HCT116 (cell line): Measurements from ENCODE around the gene CNTNAP2. TPM values are rescaled to one million over a fixed set of nuclear protein-coding genes. Genes with fewer than 3 reads are reported as not detected.

ENCODE experiments used
- ATAC-seq: fragments of 200-7000 bp; cut with Tn5 transposase; 2 replicates; pipeline ENCODE4 v1.9.1; 2020; ENCODE audit warnings: mild to moderate bottlenecking, moderate library complexity
- BruUV-seq: library from RNA; stranded (reverse); fragments of 400-500 nt; replicated peaks from 2 replicates; lab custom pipeline; 2021; lab: Mats Ljungman, UMichigan
- CTCF ChIA-PET: fragments of 300-600 bp; sonication (Branson Sonifier 250); formaldehyde crosslinking; loops from one replicate; lab custom pipeline; 2021; ENCODE audit warnings: antibody characterized with exemption; lab: Charles Lee
- POLR2A ChIA-PET: fragments of 300-600, 350-600 bp; sonication (Branson Sonifier 250); formaldehyde crosslinking; loops from one replicate; lab custom pipeline; 2021; ENCODE audit warnings: antibody characterized with exemption; lab: Charles Lee
- RAD21 ChIA-PET, 2 experiments: fragments of 300-600 bp; sonication (Branson Sonifier 250); formaldehyde crosslinking; loops; one replicate each; lab custom pipeline; 2023; ENCODE audit warnings: low total read pairs in 2 of 2; ENCODE audit not compliant: uncharacterized antibody in 2 of 2, unreplicated experiment in 2 of 2, low non-redundant PET in 1 of 2; lab: Charles Lee
- DNase-seq: peaks from one replicate; pipeline ENCODE4 v3.0.0-alpha.2; 2010; ENCODE audit warnings: low read depth, low spot score
- H2AFZ ChIP-seq: fragments of 200-600 bp; shearing (Covaris generic), sonication (generic); 2 replicates; pipeline ENCODE4 v1.6.1; 2017; ENCODE audit warnings: low read depth, mixed run types, mixed read lengths, antibody characterized with exemption, low read length; ENCODE audit not compliant: poor library complexity, severe bottlenecking
- H3K27ac ChIP-seq: 2 replicates; pipeline ENCODE4 v1.5.1; 2012; ENCODE audit warnings: low read depth, low read length
- H3K27me3 ChIP-seq: fragments of 200-600 bp; sonication (generic); 2 replicates; pipeline ENCODE4 v1.6.1; 2016; ENCODE audit warnings: mixed run types, low read length, mixed read lengths; ENCODE audit not compliant: insufficient read depth
- H3K36me3 ChIP-seq, 2 experiments: fragments of 200-500 bp in 1 of 2; fragments of 200-600 bp in 1 of 2; sonication (Bioruptor generic) in 1 of 2; sonication (generic) in 1 of 2; 2 replicates each; pipeline versions ENCODE4 v1.5.1 to v1.6.1; 2014 to 2016; ENCODE audit warnings: low read length in 2 of 2, inconsistent platforms in 1 of 2, mixed read lengths in 1 of 2, mixed run types in 1 of 2; ENCODE audit not compliant: insufficient read depth in 2 of 2, control insufficient read depth in 1 of 2
- H3K4me1 ChIP-seq, 2 experiments: fragments of 200-600 bp in 1 of 2; sonication (generic) in 1 of 2; 2 replicates each; pipeline versions ENCODE4 v1.5.1 to v1.6.1; 2012 to 2017; ENCODE audit warnings: low read length in 2 of 2, inconsistent platforms in 1 of 2, mild to moderate bottlenecking in 1 of 2, mixed read lengths in 1 of 2, mixed run types in 1 of 2, moderate library complexity in 1 of 2; ENCODE audit not compliant: insufficient read depth in 2 of 2, control insufficient read depth in 1 of 2
- H3K4me2 ChIP-seq: fragments of 200-600 bp; sonication (generic); 2 replicates; pipeline ENCODE4 v1.6.1; 2017; ENCODE audit warnings: mixed run types, low read length, mixed read lengths
- H3K4me3 ChIP-seq, 2 experiments: fragments of 200-600 bp in 1 of 2; sonication (generic) in 1 of 2; replicated peaks in 1 of 2; 2 replicates each; pipeline ENCODE4 v1.5.1; 2011 to 2016; ENCODE audit warnings: low read length in 2 of 2, control low read depth in 1 of 2, low read depth in 1 of 2, mild to moderate bottlenecking in 1 of 2, mixed read lengths in 1 of 2, mixed run types in 1 of 2
- H3K79me2 ChIP-seq: fragments of 200-600 bp; sonication (generic); 2 replicates; pipeline ENCODE4 v1.6.1; 2017; ENCODE audit warnings: mild to moderate bottlenecking, mixed run types, low read length, moderate library complexity, mixed read lengths; ENCODE audit not compliant: insufficient read depth
- H3K9ac ChIP-seq: fragments of 200-600 bp; sonication (generic); 2 replicates; pipeline ENCODE4 v1.6.1; 2016; ENCODE audit warnings: low read length, mixed read lengths
- H3K9me2 ChIP-seq: fragments of 200-600 bp; sonication (generic), shearing (Covaris generic); 2 replicates; pipeline ENCODE4 v1.6.1; 2017; ENCODE audit warnings: mixed run types, mild to moderate bottlenecking, moderate library complexity; ENCODE audit not compliant: insufficient read depth
- H3K9me3 ChIP-seq, 2 experiments: fragments of 200-500 bp in 1 of 2; fragments of 200-600 bp in 1 of 2; sonication (Bioruptor generic) in 1 of 2; sonication (generic) in 1 of 2; 2 replicates each; pipeline ENCODE4 v1.6.1; 2014 to 2017; ENCODE audit warnings: low read length in 2 of 2, mixed read lengths in 2 of 2, inconsistent platforms in 1 of 2, low read depth in 1 of 2, mild to moderate bottlenecking in 1 of 2, mixed run types in 1 of 2, moderate library complexity in 1 of 2; ENCODE audit not compliant: control insufficient read depth in 1 of 2, insufficient read depth in 1 of 2
- H4K20me1 ChIP-seq: fragments of 200-600 bp; sonication (generic), shearing (Covaris generic); 2 replicates; pipeline ENCODE4 v1.6.1; 2017; ENCODE audit warnings: mixed run types, mild to moderate bottlenecking, moderate library complexity; ENCODE audit not compliant: insufficient read depth
- CBX3 ChIP-seq: IDR thresholded peaks from 2 replicates; pipeline ENCODE4 v1.6.1; 2012; ENCODE audit warnings: low read depth
- EGR1 ChIP-seq: IDR thresholded peaks from 2 replicates; pipeline ENCODE4 v1.6.1; 2012; ENCODE audit warnings: low read depth
- ELF1 ChIP-seq: IDR thresholded peaks from 2 replicates; pipeline ENCODE4 v1.6.1; 2012; ENCODE audit warnings: low read depth, borderline replicate concordance
- EZH2 ChIP-seq: fragments of 200-600 bp; sonication (generic); IDR thresholded peaks from 2 replicates; pipeline ENCODE4 v1.6.1; 2017; ENCODE audit warnings: antibody characterized with exemption, mixed run types
- EZH2phosphoT487 ChIP-seq: fragments of 200-600 bp; IDR thresholded peaks from 2 replicates; pipeline ENCODE4 v1.6.1; 2018; ENCODE audit warnings: antibody characterized with exemption, borderline replicate concordance
- JUND ChIP-seq: IDR thresholded peaks from 2 replicates; pipeline ENCODE4 v1.6.1; 2012
- MAX ChIP-seq: IDR thresholded peaks from 2 replicates; pipeline ENCODE4 v1.6.1; 2012
- POLR2A ChIP-seq: IDR thresholded peaks from 2 replicates; pipeline ENCODE4 v1.7.0; 2011; ENCODE audit warnings: borderline replicate concordance; ENCODE audit not compliant: insufficient read depth, insufficient read length; ENCODE audit errors: extremely low read depth
- POLR2AphosphoS5 ChIP-seq: IDR thresholded peaks from 2 replicates; pipeline ENCODE4 v1.6.1; 2011; ENCODE audit warnings: mild to moderate bottlenecking, low read depth, low read length, moderate library complexity
- RAD21 ChIP-seq: IDR thresholded peaks from 2 replicates; pipeline ENCODE4 v1.6.1; 2012; ENCODE audit warnings: low read depth, mild to moderate bottlenecking
- SIN3A ChIP-seq: IDR thresholded peaks from 2 replicates; pipeline ENCODE4 v1.6.1; 2012; ENCODE audit warnings: low read depth
- SP1 ChIP-seq: IDR thresholded peaks from 2 replicates; pipeline ENCODE4 v1.6.1; 2012; ENCODE audit warnings: low read depth
- SRF ChIP-seq: IDR thresholded peaks from 2 replicates; pipeline ENCODE4 v1.6.1; 2012; ENCODE audit warnings: low read depth
- TCF7L2 ChIP-seq: IDR thresholded peaks from 2 replicates; pipeline ENCODE4 v1.7.0; 2011; ENCODE audit warnings: borderline replicate concordance, inconsistent platforms; ENCODE audit not compliant: insufficient read depth, insufficient read length; ENCODE audit errors: extremely low read depth
- YY1 ChIP-seq: IDR thresholded peaks from 2 replicates; pipeline ENCODE4 v1.6.1; 2011; ENCODE audit warnings: low read length, low read depth, moderate library complexity, mild to moderate bottlenecking; ENCODE audit not compliant: insufficient replicate concordance; ENCODE audit errors: extremely low read depth
- ZFX ChIP-seq: fragments of 450-650 bp; IDR thresholded peaks from 2 replicates; pipeline ENCODE4 v1.6.1; 2017
- ZNF274 ChIP-seq: fragments of 200-500 bp; sonication (Bioruptor generic); IDR thresholded peaks from 2 replicates; pipeline ENCODE4 v1.6.1; 2014; ENCODE audit warnings: mild to moderate bottlenecking, low read depth, low read length, inconsistent platforms
- intact Hi-C: fragments of 100-400 bp; cut with micrococcal nuclease; formaldehyde crosslinking; loops from 2 replicates; pipeline ENCODE4 v1.10.0; 2022
- total RNA-seq: library from RNA; stranded (reverse); gene quantifications from one replicate; pipeline ENCODE4 v1.2.1, GENCODE V29; 2021; ENCODE audit not compliant: unreplicated experiment
- TF ChIP-seq, protein P1 (sequence below): IDR thresholded peaks from 2 replicates; pipeline ENCODE4 v1.6.1; 2012
- TF ChIP-seq, protein P2 (sequence below), 3 experiments: fragments of 200-600 bp in 1 of 3; sonication (generic) in 1 of 3; IDR thresholded peaks in 2 of 3; conservative IDR thresholded peaks in 1 of 3; 2 replicates each; pipeline ENCODE4 v1.5.1; 2012 to 2017; ENCODE audit warnings: low read depth in 2 of 3, low read length in 2 of 3, antibody characterized with exemption in 1 of 3, borderline replicate concordance in 1 of 3, control low read depth in 1 of 3, mild to moderate bottlenecking in 1 of 3, mixed read lengths in 1 of 3, mixed run types in 1 of 3, moderate library complexity in 1 of 3; ENCODE audit not compliant: insufficient read depth in 1 of 3
- TF ChIP-seq, protein P3 (sequence below): IDR thresholded peaks from 2 replicates; pipeline ENCODE4 v1.6.1; 2011; ENCODE audit warnings: mild to moderate bottlenecking, low read length, moderate library complexity; ENCODE audit not compliant: insufficient replicate concordance; ENCODE audit errors: extremely low read depth

Gene CNTNAP2
- total RNA-seq, 1 experiment from 2014 or later = 0.37 TPM

GRCh38 chr7:146112755-146113154 is 3.8 kb upstream of the CNTNAP2 start:
- Histone ChIP-seq H3K27me3 (no peaks in the 10 kb centered on the region), H3K4me3 (no peak overlapping the region), H3K9ac (no peak overlapping the region), H3K4me1 (no peaks in the 10 kb centered on the region), H4K20me1 (no peaks in the 10 kb centered on the region), H3K79me2 (no peaks in the 10 kb centered on the region), H3K36me3 (no peaks in the 10 kb centered on the region), H3K4me2 (no peak overlapping the region), H3K9me3 (peaks cover under 1 to 6% of the 10 kb centered on the region in 2 experiments; a peak in 2 of 4 replicates), H3K27ac (no peak overlapping the region), H3K9me2 (no peaks in the 10 kb centered on the region), H2AFZ (no peak overlapping the region)
- POLR2A ChIA-PET = no interaction called here
- no TSS peak for BruUV-seq
- intact Hi-C loops = no loop called here
- CTCF ChIA-PET = no interaction called here
- no peak for ATAC-seq
- no peak for DNase-seq
- TF ChIP-seq EGR1 (no peak), SIN3A (no peak), RAD21 (no peak), CBX3 (no peak), ELF1 (no peak), ZNF274 (no peak), YY1 (no peak), EZH2phosphoT487 (no peak), POLR2AphosphoS5 (no peak), SRF (no peak), JUND (no peak), MAX (no peak), TCF7L2 (no peak), EZH2 (no peak), POLR2A (no peak), ZFX (no peak), SP1 (no peak)
- TF ChIP-seq, protein P1, sequence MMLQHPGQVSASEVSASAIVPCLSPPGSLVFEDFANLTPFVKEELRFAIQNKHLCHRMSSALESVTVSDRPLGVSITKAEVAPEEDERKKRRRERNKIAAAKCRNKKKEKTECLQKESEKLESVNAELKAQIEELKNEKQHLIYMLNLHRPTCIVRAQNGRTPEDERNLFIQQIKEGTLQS = no peak
- TF ChIP-seq, protein P2, sequence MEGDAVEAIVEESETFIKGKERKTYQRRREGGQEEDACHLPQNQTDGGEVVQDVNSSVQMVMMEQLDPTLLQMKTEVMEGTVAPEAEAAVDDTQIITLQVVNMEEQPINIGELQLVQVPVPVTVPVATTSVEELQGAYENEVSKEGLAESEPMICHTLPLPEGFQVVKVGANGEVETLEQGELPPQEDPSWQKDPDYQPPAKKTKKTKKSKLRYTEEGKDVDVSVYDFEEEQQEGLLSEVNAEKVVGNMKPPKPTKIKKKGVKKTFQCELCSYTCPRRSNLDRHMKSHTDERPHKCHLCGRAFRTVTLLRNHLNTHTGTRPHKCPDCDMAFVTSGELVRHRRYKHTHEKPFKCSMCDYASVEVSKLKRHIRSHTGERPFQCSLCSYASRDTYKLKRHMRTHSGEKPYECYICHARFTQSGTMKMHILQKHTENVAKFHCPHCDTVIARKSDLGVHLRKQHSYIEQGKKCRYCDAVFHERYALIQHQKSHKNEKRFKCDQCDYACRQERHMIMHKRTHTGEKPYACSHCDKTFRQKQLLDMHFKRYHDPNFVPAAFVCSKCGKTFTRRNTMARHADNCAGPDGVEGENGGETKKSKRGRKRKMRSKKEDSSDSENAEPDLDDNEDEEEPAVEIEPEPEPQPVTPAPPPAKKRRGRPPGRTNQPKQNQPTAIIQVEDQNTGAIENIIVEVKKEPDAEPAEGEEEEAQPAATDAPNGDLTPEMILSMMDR (IDR thresholded peaks at IDR 0.05 in 2 of 3, conservative IDR thresholded peaks at IDR 0.05 in 1 of 3; ENCODE audit: borderline replicate concordance in 1 of 3, insufficient read depth in 1 of 3, low read depth in 2 of 3, low read length in 2 of 3) = no peak
- TF ChIP-seq, protein P3, sequence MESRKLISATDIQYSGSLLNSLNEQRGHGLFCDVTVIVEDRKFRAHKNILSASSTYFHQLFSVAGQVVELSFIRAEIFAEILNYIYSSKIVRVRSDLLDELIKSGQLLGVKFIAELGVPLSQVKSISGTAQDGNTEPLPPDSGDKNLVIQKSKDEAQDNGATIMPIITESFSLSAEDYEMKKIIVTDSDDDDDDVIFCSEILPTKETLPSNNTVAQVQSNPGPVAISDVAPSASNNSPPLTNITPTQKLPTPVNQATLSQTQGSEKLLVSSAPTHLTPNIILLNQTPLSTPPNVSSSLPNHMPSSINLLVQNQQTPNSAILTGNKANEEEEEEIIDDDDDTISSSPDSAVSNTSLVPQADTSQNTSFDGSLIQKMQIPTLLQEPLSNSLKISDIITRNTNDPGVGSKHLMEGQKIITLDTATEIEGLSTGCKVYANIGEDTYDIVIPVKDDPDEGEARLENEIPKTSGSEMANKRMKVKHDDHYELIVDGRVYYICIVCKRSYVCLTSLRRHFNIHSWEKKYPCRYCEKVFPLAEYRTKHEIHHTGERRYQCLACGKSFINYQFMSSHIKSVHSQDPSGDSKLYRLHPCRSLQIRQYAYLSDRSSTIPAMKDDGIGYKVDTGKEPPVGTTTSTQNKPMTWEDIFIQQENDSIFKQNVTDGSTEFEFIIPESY = no peak
- RAD21 ChIA-PET = no interaction called here
